HG03196 (cell line): Measurements from ENCODE around the gene MINDY1.

ENCODE experiments used
- ATAC-seq: cut with Tn5 transposase; IDR thresholded peaks from one replicate; pipeline ENCODE4 v1.9.1; 2021; ENCODE audit not compliant: unreplicated experiment

The MINDY1 gene

DNA sequence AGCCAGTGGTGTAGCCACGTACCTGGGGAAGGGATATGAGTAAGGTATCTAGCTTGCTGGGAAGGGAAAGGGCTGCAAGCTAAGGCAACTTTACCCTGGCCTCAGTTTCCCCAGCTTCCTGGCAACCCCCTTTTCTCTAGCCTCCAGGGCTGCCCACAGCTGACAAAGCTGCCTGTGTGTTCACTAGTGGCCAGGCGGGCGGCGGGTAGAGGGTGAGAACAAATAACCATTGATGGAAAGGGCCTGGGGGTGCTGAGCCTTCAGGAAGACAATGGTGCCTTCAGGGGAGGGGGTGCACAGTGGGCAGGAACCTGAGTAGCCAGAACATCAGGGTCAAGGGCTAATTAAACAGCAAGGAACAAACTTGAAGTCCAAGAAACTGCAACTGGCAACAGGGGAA lies 38.2 kb downstream of the MINDY1 start:
- ATAC-seq, result no peak

DNA sequence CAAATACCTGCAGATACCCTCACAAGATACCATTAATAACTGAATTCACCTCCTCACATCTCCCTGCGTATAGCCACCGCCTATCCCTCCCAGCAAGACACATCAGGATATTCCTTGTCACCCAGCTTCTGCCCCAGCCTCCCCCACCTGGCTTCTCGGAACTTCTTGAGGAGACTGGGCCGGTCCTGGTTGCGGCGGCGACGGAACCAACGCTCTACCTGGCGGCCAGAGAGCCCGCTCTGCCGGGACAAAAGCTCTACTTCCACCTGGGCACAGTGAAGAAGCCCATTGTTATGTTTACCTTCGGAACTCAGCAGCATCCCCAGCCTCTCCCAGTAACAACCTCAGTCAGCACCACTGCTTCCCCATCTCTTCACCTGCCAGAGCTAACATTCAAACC lies 38.8 kb downstream of the MINDY1 start:
- no peak for ATAC-seq

DNA sequence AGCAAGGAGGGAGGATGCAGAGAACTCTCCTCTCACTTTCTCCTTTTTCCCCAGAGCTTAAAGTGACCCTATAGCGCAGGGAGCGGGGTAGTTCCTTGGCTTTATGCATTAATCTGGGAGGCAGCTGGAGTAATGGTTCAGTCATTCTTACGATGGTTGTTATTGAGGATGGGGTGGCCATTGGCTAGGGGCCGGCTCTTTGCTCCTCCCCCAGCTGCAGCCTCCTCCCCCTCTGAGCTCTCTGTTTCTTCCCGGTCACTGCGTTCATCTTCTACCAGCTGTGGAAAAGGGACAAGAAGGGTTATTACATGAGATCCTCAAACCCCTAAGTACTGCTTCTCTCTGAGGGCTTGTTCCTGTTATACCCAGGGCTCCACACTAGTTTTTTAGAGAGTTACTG lies 40.7 kb downstream of the MINDY1 start:
- no peak for ATAC-seq

- ATAC-seq, result no peak
Observed at GRCh38 chr1:150965605-150966004, 41.1 kb downstream of the MINDY1 start.

DNA sequence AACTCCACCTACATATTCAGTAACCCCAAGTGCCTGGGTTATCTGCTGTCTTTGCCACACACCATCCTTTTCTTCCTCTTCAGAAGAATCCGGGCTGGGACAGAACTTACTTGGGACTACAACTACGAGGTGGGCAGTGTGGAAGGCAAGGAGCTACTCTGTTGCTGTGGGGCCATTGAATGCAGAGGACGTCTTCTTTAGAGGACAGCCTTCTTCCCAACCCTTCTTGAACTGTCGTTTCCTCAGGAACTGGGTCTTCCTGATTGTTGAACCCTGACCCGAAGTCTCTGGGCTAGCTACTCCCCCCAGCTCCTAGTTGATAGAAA lies 42.6 kb downstream of the MINDY1 start:
- no peak for ATAC-seq

- ATAC-seq, result no peak
Observed at GRCh38 chr1:150963321-150964163, 43.2 kb downstream of the MINDY1 start.

- ATAC-seq, result no peak
Observed at GRCh38 chr1:150961756-150962155, 44.9 kb downstream of the MINDY1 start.

DNA sequence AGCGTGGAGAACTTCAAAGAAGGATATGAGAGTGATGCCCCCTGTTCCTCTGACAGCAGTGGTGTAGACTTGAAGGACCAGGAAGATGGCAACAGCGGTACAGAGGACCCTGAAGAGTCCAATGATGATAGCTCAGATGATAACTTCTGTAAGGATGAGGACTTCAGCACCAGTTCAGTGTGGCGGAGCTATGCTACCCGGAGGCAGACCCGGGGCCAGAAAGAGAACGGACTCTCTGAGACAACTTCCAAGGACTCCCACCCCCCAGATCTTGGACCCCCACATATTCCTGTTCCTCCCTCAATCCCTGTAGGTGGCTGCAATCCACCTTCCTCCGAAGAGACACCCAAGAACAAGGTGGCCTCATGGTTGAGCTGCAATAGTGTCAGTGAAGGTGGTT lies 46.1 kb downstream of the MINDY1 start:
- ATAC-seq, result no peak

GRCh38 chr1:150957666-150958065 lies 49.0 kb downstream of the MINDY1 start:
- no peak for ATAC-seq

GRCh38 chr1:150955280-150955679 lies 51.4 kb downstream of the MINDY1 start:
- no peak for ATAC-seq

DNA sequence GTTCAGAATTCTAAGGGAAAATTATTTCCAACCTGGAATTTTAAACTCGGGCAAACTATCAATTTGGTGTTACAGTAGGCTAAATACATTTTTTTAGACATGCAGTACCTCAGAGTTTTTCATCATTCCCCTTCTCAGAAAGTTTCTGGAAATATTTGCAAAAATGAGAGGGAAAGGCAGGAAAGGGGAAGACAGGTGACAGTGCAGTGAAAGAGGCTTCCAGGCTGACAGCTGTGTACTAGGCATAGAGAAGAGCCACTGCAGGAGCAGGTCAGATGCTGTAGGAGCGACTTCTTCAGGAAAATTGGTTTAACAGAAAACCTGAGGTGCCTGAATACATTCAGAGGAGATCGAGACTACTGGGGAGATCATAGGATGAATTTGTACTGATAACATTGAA lies 52.0 kb downstream of the MINDY1 start:
- no peak for ATAC-seq
